Smooth muscle cell (in vitro differentiated cells): ENCODE results near the gene PIGW. TPM values are rescaled to one million over a fixed set of nuclear protein-coding genes. Genes with fewer than 3 reads are reported as not detected.
A peak's percentile ranks its signal among the peaks of the same experiment; 100 is the strongest.

Experiments used
- DNase-seq: peaks from one replicate; lab custom pipeline; 2025; ENCODE audit not compliant: unreplicated experiment; lab: John Stamatoyannopoulos, UW
- H2AFZ ChIP-seq: fragments of 200-600 bp; sonication (generic); 2 replicates; pipeline ENCODE4 v1.6.0; 2016; ENCODE audit warnings: antibody characterized with exemption, low read depth, mild to moderate bottlenecking
- H3F3A ChIP-seq: fragments of 200-600 bp; sonication (generic); 2 replicates; pipeline ENCODE4 v1.6.0; 2017; ENCODE audit warnings: antibody characterized with exemption, low read depth
- H3K27ac ChIP-seq: fragments of 200-600 bp; sonication (generic); 2 replicates; pipeline ENCODE4 v1.5.1; 2016; ENCODE audit warnings: low read depth, mild to moderate bottlenecking
- H3K27me3 ChIP-seq: fragments of 200-600 bp; sonication (generic); 2 replicates; pipeline ENCODE4 v1.6.1; 2016; ENCODE audit warnings: low read depth, mild to moderate bottlenecking
- H3K36me3 ChIP-seq: fragments of 200-600 bp; sonication (generic); 2 replicates; pipeline ENCODE4 v1.5.1; 2016; ENCODE audit warnings: low read depth
- H3K4me1 ChIP-seq: fragments of 200-600 bp; sonication (generic); 2 replicates; pipeline ENCODE4 v1.5.1; 2016; ENCODE audit warnings: low read depth
- H3K4me2 ChIP-seq: fragments of 200-600 bp; sonication (generic); 2 replicates; pipeline ENCODE4 v1.6.0; 2016; ENCODE audit warnings: mild to moderate bottlenecking
- H3K4me3 ChIP-seq: fragments of 200-600 bp; sonication (generic); 2 replicates; pipeline ENCODE4 v1.5.1; 2016; ENCODE audit warnings: mild to moderate bottlenecking
- H3K79me2 ChIP-seq: fragments of 200-600 bp; sonication (generic); 2 replicates; pipeline ENCODE4 v1.6.0; 2016; ENCODE audit warnings: low read depth, mild to moderate bottlenecking
- H3K9ac ChIP-seq: fragments of 200-600 bp; sonication (generic); 2 replicates; pipeline ENCODE4 v1.6.0; 2016; ENCODE audit warnings: low read depth
- H3K9me3 ChIP-seq: fragments of 200-600 bp; sonication (generic); replicated peaks from 2 replicates; pipeline ENCODE4 v1.5.1; 2016; ENCODE audit warnings: low read depth
- H4K20me1 ChIP-seq: fragments of 200-600 bp; sonication (generic); 2 replicates; pipeline ENCODE4 v1.6.0; 2016; ENCODE audit warnings: low read depth
- WGBS: methylation state at CpG from one replicate; pipeline ENCODE4 v1.1.7; 2016; ENCODE audit warnings: low lambda C conversion rate; 5-methylcytosine and 5-hydroxymethylcytosine counted together
- polyA plus RNA-seq: library from polyadenylated mRNA; unstranded; fragments of >200 nt; fragmentation: Nextera tagmentation; extraction: Ambion mirVana; gene quantifications from 2 replicates; pipeline ENCODE4 v1.2.1, GENCODE V29; 2016
- total RNA-seq: library from RNA; depleted of rRNA; stranded (reverse); fragments of >200 nt; gene quantifications from 2 replicates; pipeline ENCODE4 v1.2.3, GENCODE V29; 2014
- TF ChIP-seq, protein P1 (sequence below): fragments of 200-600 bp; sonication (generic); IDR thresholded peaks from 2 replicates; pipeline ENCODE4 v1.5.1; 2017; ENCODE audit warnings: borderline replicate concordance, mild to moderate bottlenecking, antibody characterized with exemption; ENCODE audit not compliant: insufficient read depth, poor library complexity, severe bottlenecking

The PIGW gene
- total and polyA plus RNA-seq, 2 experiments from 2014 or later: 2.3 to 4.5 TPM

DNA sequence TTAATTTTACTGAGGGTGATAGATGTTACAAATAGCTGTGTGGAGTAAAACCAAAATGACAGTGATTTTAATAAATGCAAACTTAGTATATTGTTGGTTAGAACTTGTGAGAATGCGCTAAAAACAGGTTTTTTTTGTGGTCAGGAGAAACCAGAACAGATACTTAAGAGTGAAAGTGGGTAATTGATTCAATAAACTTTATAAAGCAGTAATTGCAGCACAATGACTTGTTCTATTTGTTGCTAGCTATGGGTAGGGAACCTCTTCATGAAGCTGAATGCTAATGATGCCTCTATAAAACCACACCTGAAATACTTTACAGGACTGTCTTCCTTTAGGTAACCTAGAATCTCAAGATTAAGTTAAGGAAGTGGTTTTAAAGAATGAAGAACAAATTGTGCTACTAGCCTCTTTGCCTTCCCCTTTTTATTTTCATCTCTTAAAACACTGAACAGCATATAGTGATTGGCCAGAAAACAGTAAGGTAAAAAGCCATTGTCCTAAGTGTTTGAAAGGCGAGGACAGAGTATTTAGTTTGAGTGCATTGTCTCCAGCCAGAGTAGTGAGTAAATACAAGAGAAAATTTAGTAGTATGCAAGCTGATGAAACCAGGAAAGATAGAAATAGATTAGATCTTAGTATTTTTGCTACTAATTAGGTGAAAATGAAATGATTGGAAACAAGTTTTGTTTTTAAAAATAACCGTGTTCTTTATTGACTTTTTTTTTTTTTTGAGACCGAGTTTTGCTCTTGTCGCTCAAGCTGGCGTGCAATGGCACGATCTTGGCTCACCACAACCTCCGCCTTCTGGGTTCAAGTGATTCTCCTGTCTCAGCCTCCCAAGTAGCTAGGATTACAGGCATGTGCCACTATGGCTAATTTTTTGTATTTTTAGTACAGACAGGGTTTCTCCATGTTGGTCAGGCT is 16.0 kb downstream of the PIGW start:
- Histone ChIP-seq H3K4me2 (no peak overlapping the region), H3K9me3 (no peaks in the 10 kb centered on the region), H3K4me1 (peaks cover 22% of the 10 kb centered on the region), H3K27ac (peak overlapping the region; percentile 1), H3K79me2 (peaks cover 100% of the 10 kb centered on the region), H4K20me1 (peaks cover 98% of the 10 kb centered on the region), H3K4me3 (no peak overlapping the region), H3K9ac (no peak overlapping the region), H2AFZ (no peak overlapping the region), H3K36me3 (no peaks in the 10 kb centered on the region), H3K27me3 (no peaks in the 10 kb centered on the region), H3F3A (peaks cover 17% of the 10 kb centered on the region)
- WGBS: 95% methylated on average over 8 of the region's 8 CpGs
- TF ChIP-seq, protein P1, sequence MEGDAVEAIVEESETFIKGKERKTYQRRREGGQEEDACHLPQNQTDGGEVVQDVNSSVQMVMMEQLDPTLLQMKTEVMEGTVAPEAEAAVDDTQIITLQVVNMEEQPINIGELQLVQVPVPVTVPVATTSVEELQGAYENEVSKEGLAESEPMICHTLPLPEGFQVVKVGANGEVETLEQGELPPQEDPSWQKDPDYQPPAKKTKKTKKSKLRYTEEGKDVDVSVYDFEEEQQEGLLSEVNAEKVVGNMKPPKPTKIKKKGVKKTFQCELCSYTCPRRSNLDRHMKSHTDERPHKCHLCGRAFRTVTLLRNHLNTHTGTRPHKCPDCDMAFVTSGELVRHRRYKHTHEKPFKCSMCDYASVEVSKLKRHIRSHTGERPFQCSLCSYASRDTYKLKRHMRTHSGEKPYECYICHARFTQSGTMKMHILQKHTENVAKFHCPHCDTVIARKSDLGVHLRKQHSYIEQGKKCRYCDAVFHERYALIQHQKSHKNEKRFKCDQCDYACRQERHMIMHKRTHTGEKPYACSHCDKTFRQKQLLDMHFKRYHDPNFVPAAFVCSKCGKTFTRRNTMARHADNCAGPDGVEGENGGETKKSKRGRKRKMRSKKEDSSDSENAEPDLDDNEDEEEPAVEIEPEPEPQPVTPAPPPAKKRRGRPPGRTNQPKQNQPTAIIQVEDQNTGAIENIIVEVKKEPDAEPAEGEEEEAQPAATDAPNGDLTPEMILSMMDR: no peak
- DNase-seq: no peak

DNA sequence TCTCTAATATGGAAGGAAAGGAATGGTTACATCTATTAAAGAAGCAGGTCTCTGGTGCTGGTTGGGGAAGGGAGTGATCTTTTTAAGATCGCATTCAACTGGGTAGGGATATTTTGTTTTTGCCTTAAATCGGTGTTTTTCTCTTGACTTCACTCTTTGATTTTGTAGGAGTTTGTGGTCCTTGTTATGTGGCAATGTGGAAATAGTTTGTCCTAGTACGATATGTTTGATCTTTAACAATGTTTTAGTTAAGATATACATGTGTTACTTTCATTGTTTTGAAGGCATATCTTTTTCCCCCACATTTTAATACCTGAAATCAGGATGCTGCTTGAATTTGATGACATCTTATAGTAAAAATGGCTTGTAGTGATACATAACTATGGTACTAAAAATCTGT is 18.7 kb downstream of the PIGW start:
- no peak for DNase-seq
- Histone ChIP-seq H2AFZ (no peak overlapping the region), H3K79me2 (peaks cover 94% of the 10 kb centered on the region), H3K9me3 (no peaks in the 10 kb centered on the region), H3K4me2 (no peak overlapping the region), H3K4me1 (no peaks in the 10 kb centered on the region), H3K9ac (peak overlapping the region; percentile 13), H3K36me3 (peaks cover 10% of the 10 kb centered on the region), H3K27me3 (no peaks in the 10 kb centered on the region), H3F3A (peaks cover 4% of the 10 kb centered on the region), H3K27ac (peak overlapping the region; percentile 42), H4K20me1 (peaks cover 95% of the 10 kb centered on the region), H3K4me3 (no peak overlapping the region)
- 94% methylated on average over 3 of the region's 3 CpGs for WGBS
- TF ChIP-seq, protein P1: no peak

DNA sequence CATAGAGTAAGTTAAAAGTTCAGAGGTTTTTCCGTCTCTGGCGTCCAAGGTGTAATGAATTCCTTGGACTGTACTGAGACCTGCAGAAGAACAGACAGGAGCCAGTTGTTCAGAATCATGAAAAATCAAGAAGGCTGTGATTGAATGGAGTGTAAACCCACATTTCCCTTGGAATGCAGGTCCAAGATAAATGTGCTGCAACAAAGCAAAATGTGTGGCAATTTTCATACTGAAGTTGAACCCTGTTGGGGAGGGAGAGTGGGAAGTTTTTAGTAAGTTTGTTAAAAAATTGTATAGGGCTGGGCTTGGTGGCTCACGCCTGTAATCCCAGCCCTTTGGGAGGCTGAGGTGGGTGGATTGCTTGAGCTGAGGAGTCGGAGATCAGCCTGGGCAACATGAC is 31.3 kb downstream of the PIGW start:
- no peak overlapping the region for H3K4me2 ChIP-seq
- peaks cover 86% of the 10 kb centered on the region for H4K20me1 ChIP-seq
- TF ChIP-seq, protein P1: no peak
- H3F3A ChIP-seq: no peaks in the 10 kb centered on the region
- no peak overlapping the region for H3K9ac ChIP-seq
- H2AFZ ChIP-seq: no peak overlapping the region
- DNase-seq: no peak
- 97% methylated on average over 4 of the region's 4 CpGs for WGBS
- H3K27ac ChIP-seq: no peak overlapping the region
- H3K4me1 ChIP-seq: no peaks in the 10 kb centered on the region
- no peaks in the 10 kb centered on the region for H3K9me3 ChIP-seq
- H3K4me3 ChIP-seq: no peak overlapping the region
- H3K27me3 ChIP-seq: no peaks in the 10 kb centered on the region
- H3K36me3 ChIP-seq: peaks cover 17% of the 10 kb centered on the region
- peaks cover 83% of the 10 kb centered on the region for H3K79me2 ChIP-seq
